NT2/D1 (cell line): ENCODE measurements around the gene TAS2R1.

ENCODE experiments used
- SUZ12 ChIP-seq: IDR thresholded peaks from 2 replicates; pipeline ENCODE4 v1.6.1; 2011; ENCODE audit not compliant: insufficient read length, insufficient read depth; ENCODE audit errors: extremely low read depth
- YY1 ChIP-seq: IDR thresholded peaks from 2 replicates; pipeline ENCODE4 v1.6.1; 2011; ENCODE audit not compliant: insufficient read length, insufficient read depth
- ZNF274 ChIP-seq: IDR thresholded peaks from 2 replicates; pipeline ENCODE4 v1.6.1; 2011; ENCODE audit warnings: mild to moderate bottlenecking, low read depth, low read length

DNA sequence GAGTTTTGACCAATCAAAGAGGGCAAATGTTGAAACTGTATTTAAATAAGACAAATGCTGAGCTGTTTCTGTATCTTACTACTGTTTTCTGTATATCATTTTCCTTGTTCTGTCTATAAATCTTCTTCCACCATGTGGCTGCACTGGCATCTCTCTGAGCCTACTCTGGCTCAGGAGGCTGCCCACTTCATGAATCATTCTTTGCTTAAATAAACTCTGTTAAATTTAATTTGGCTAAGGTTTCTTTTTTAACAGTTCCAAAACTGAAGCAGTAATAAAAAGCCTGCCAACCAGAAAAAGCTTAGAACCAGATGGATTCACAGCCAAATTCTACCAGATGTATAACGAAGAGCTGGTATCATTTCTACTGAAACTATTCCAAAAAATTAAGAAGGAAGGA, 40.2 kb upstream of the TAS2R1 start:
- TF ChIP-seq ZNF274 (no peak), YY1 (no peak), SUZ12 (no peak)
